ENCODE data around the gene LHB. TPM values are rescaled to one million over a fixed set of nuclear protein-coding genes. Genes with fewer than 3 reads are reported as not detected.

Gene LHB
- 1.3 TPM in 1 of 2 replicates, not detected in the other for total RNA-seq (2014; rRNA removed; shearing (Covaris generic))

DNA sequence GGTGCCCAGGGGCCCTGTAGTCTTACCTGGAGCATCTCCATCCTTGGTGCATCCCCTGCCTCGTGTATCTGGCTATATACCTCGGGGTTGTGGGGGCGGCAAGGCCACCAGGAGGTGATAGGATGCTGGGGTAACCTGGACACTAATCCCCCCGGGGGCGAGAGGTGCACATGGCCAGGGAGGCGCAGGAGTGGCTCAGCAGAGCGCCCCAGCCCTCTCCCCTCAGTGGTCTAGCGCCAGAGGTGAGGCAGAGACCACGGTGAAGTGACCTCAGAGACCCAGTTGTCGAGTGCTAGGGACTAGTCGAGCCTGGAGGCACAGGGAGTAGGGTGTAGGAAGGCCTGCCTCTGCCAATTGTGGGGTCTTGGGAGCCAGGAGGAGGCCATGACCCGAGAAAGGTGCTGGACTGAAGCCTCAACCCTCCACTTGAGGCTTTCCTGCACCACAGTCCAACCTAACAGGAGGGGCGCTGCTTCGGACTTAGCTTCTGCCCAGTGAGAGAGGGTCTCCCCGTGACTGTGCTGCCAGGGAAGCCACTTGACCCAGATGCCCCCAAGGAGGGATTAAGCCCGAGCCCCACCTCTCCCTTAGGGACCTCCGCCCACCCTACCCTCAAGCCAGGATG, at the start of gene LHB:
Gene LHB, minus strand, starts transcription at position 51 of the 625 bp plus-strand sequence. Its CDS starts 10 bp downstream, at position 41.

GRCh38 chr19:49064768-49065611, 48.1 kb upstream of the LHB start, which contains the start of gene NTF4:
NTF4 (minus strand) TSS chr19:49064818; CDS start chr19:49061997, 2,821 bp downstream.

DNA sequence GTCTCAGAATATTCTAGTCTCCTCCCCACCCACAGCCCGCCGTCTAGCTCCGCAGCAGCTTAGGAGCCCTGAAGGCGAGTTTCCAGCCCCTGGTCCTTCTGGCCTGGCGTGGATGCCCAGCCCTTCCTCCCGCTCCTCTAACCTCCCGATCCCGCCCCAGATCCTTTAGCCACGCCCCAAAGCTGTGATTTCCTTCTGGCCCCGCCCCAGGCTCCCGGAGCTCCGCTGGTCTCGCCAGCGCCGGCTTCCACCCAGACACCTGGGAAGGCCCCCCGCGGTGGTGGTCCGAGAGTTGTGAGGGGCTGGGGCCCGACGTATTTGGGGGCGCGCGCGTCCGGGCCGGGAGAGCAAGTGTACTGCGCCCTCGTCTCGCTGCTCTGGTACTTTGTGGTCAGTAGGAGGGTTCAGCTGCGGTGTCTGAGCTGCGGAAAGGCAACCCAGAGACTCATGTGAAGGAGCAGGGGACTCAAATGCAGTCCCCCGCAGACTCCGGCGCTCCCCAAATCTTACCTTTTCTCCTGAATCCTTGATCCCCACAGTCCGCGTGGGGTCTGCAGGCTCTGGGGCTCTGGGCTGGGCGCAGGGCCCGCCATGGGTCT, 40.8 kb upstream of the LHB start, which contains the start of gene CGB7:
Gene CGB7, minus strand, starts transcription at position 114 of the 599 bp plus-strand sequence. CDS start 2,374 bp downstream, outside the sequence.

GRCh38 chr19:49049011-49049410, 32.1 kb upstream of the LHB start, which contains the start of gene CGB8:
CGB8 (minus strand) TSS chr19:49049111; CDS start chr19:49048739, 372 bp downstream.

GRCh38 chr19:49043548-49043947, 26.7 kb upstream of the LHB start, which contains the start of gene CGB5:
CGB5 (plus strand) TSS chr19:49043848; CDS start chr19:49044210, 362 bp downstream.

GRCh38 chr19:49036815-49037214, 19.9 kb upstream of the LHB start, which contains the start of gene CGB1:
CGB1 (minus strand) TSS chr19:49036895; CDS start chr19:49036711, 184 bp downstream.

GRCh38 chr19:49031642-49032301, 14.9 kb upstream of the LHB start, which contains the start of gene CGB2:
CGB2 (plus strand) TSS chr19:49031890; CDS start chr19:49032096, 206 bp downstream.

DNA sequence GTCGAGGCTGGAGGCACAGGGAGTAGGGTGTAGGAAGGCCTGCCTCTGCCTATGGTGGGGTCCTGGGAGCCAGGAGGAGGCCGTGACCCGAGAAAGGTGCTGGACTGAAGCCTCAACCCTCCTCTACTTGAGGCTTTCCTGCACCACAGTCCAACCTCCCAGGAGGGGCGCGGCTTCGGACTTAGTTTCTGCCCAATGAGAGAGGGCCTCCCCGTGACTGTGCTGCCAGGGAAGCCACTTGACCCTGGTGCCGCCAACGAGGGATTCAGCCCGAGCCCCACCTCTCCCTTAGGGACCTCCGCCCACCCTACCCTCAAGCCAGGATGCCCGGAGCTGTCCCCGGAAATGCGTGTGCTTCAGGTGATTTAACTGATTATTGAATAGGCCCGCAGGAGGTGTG, 7.3 kb upstream of the LHB start, which contains the start of gene CGB3:
Gene CGB3, minus strand, starts transcription at position 101 of the 400 bp plus-strand sequence. CDS start 362 bp downstream, outside the sequence.

GRCh38 chr19:48993175-48994034, 23.5 kb downstream of the LHB start, which contains the start of the genes GYS1 and RUVBL2:
GYS1 (minus strand) TSS chr19:48993309; CDS start chr19:48993112, 197 bp downstream.
RUVBL2 (plus strand) TSS chr19:48993887; CDS start chr19:48993912, 25 bp downstream.

Small RNAs within 50 kb of the gene (small RNA-seq; reads per million reads assigned to genes)
- gene MIR6798, result not detected

Other genes starting within 250 kb of the LHB start
- gene BCAT2, start 206.1 kb downstream of the LHB start, total RNA-seq (2014; rRNA removed; shearing (Covaris generic)), result 58.9 and 62.1 TPM in 2 replicates
- 0.45 TPM in 1 of 2 replicates, not detected in the other for gene HSD17B14, start 180.6 kb downstream of the LHB start, total RNA-seq (2014; rRNA removed; shearing (Covaris generic))
- gene PLEKHA4, start 148.5 kb downstream of the LHB start, total RNA-seq (2014; rRNA removed; shearing (Covaris generic)), result 12.7 and 24.4 TPM in 2 replicates
- 186 and 188 TPM in 2 replicates for gene PPP1R15A, start 144.7 kb downstream of the LHB start, total RNA-seq (2014; rRNA removed; shearing (Covaris generic))
- not detected in 2 replicates for gene TULP2, start 118.3 kb downstream of the LHB start, total RNA-seq (2014; rRNA removed; shearing (Covaris generic))
- gene NUCB1, start 116.8 kb downstream of the LHB start, total RNA-seq (2014; rRNA removed; shearing (Covaris generic)), result 193 and 199 TPM in 2 replicates
- not detected in 2 replicates for gene DHDH, start 83.4 kb downstream of the LHB start, total RNA-seq (2014; rRNA removed; shearing (Covaris generic))
- gene BAX, start 62.2 kb downstream of the LHB start, total RNA-seq (2014; rRNA removed; shearing (Covaris generic)), result 72.4 and 87.3 TPM in 2 replicates
- gene FTL, start 51.8 kb downstream of the LHB start, total RNA-seq (2014; rRNA removed; shearing (Covaris generic)), result 1,177 and 1,345 TPM in 2 replicates
- 34.0 and 35.2 TPM in 2 replicates for gene GYS1, start 23.8 kb downstream of the LHB start, total RNA-seq (2014; rRNA removed; shearing (Covaris generic))
- gene RUVBL2, start 23.2 kb downstream of the LHB start, total RNA-seq (2014; rRNA removed; shearing (Covaris generic)), result 568 and 573 TPM in 2 replicates
- not detected in 2 replicates for gene CGB3, start 7.2 kb upstream of the LHB start, total RNA-seq (2014; rRNA removed; shearing (Covaris generic))
- not detected in 2 replicates for gene CGB2, start 14.8 kb upstream of the LHB start, total RNA-seq (2014; rRNA removed; shearing (Covaris generic))
- not detected in 2 replicates for gene CGB1, start 19.8 kb upstream of the LHB start, total RNA-seq (2014; rRNA removed; shearing (Covaris generic))
- gene CGB5, start 26.8 kb upstream of the LHB start, total RNA-seq (2014; rRNA removed; shearing (Covaris generic)), result not detected in 2 replicates
- not detected in 2 replicates for gene CGB8, start 32.0 kb upstream of the LHB start, total RNA-seq (2014; rRNA removed; shearing (Covaris generic))
- gene CGB7, start 40.7 kb upstream of the LHB start, total RNA-seq (2014; rRNA removed; shearing (Covaris generic)), result not detected in 2 replicates
- 0.40 TPM in 1 of 2 replicates, not detected in the other for gene NTF4, start 47.7 kb upstream of the LHB start, total RNA-seq (2014; rRNA removed; shearing (Covaris generic))
- not detected in 2 replicates for gene KCNA7, start 55.6 kb upstream of the LHB start, total RNA-seq (2014; rRNA removed; shearing (Covaris generic))
- 344 and 371 TPM in 2 replicates for gene SNRNP70, start 68.4 kb upstream of the LHB start, total RNA-seq (2014; rRNA removed; shearing (Covaris generic))
- gene LIN7B, start 97.3 kb upstream of the LHB start, total RNA-seq (2014; rRNA removed; shearing (Covaris generic)), result 8.1 and 9.5 TPM in 2 replicates
- gene C19orf73, start 102.1 kb upstream of the LHB start, total RNA-seq (2014; rRNA removed; shearing (Covaris generic)), result 2.2 and 4.1 TPM in 2 replicates
- gene PPFIA3, start 102.5 kb upstream of the LHB start, total RNA-seq (2014; rRNA removed; shearing (Covaris generic)), result 17.6 and 25.5 TPM in 2 replicates
- not detected in 2 replicates for gene HRC, start 138.3 kb upstream of the LHB start, total RNA-seq (2014; rRNA removed; shearing (Covaris generic))
- 14.0 and 14.4 TPM in 2 replicates for gene TRPM4, start 140.7 kb upstream of the LHB start, total RNA-seq (2014; rRNA removed; shearing (Covaris generic))